Endothelial cell (in vitro differentiated cells): ENCODE data around the gene OR8G1. TPM values are rescaled to one million over a fixed set of nuclear protein-coding genes. Genes with fewer than 3 reads are reported as not detected.

Source experiments
- DNase-seq: peaks from one replicate; pipeline ENCODE4 v3.0.0; 2021; ENCODE audit warnings: low spot score
- H3K27ac Mint-ChIP-seq: one replicate; pipeline ENCODE4 v1.8.0; 2021; ENCODE audit warnings: mixed read lengths, inconsistent platforms; ENCODE audit not compliant: unreplicated experiment
- H3K27me3 Mint-ChIP-seq: one replicate; pipeline ENCODE4 v1.8.0; 2021; ENCODE audit warnings: mild to moderate bottlenecking, moderate library complexity, mixed read lengths, inconsistent platforms; ENCODE audit not compliant: unreplicated experiment
- H3K36me3 Mint-ChIP-seq: one replicate; pipeline ENCODE4 v1.8.0; 2021; ENCODE audit warnings: mild to moderate bottlenecking, low read depth, mixed read lengths, inconsistent platforms; ENCODE audit not compliant: unreplicated experiment
- H3K4me1 Mint-ChIP-seq: one replicate; pipeline ENCODE4 v1.8.0; 2021; ENCODE audit warnings: mild to moderate bottlenecking, mixed read lengths, inconsistent platforms; ENCODE audit not compliant: unreplicated experiment
- H3K4me3 Mint-ChIP-seq: one replicate; pipeline ENCODE4 v1.8.0; 2021; ENCODE audit warnings: mild to moderate bottlenecking, mixed read lengths, inconsistent platforms; ENCODE audit not compliant: unreplicated experiment
- H3K9me3 Mint-ChIP-seq: one replicate; pipeline ENCODE4 v1.8.0; 2021; ENCODE audit warnings: mixed read lengths, inconsistent platforms; ENCODE audit not compliant: unreplicated experiment
- total RNA-seq: library from RNA; stranded (reverse); fragmentation: NEBNext Ultra II Directional; extraction: Animal tissue kit (Norgen Biotek cat#: 25700); gene quantifications from one replicate; pipeline ENCODE4 v1.2.1, GENCODE V29; 2021; ENCODE audit not compliant: unreplicated experiment
- TF ChIP-seq, protein P1 (sequence below): fragments of 200-600 bp; sonication (generic); IDR thresholded peaks from one replicate; pipeline ENCODE4 v1.5.0; 2021; ENCODE audit warnings: antibody characterized with exemption; ENCODE audit not compliant: unreplicated experiment

OR8G1 gene
- total RNA-seq, 1 donor from 2014 or later: 0.13 TPM

DNA sequence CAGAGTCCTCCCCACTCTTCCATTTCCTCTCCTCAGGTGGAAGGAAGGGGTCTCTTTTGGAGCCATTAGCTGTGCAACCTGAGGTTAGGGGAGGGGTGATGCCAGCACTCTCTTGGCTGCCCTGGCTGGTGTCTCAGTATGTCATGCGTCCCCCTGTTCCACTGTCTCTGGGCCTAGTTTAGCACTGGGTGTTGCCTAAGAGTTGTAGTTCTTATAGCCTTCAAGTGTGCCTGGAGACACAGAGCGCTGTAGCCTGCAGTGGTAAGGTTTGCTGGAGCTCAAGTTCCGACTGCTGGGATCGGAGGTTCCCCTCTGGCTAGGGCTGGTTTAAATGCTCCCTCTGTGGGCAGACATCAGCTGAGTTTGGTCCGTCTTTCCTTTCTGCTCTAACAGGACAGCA lies 36.9 kb upstream of the OR8G1 start:
- no peaks in the 10 kb centered on the region for H3K36me3 Mint-ChIP-seq
- H3K27me3 Mint-ChIP-seq: no peaks in the 10 kb centered on the region
- H3K9me3 Mint-ChIP-seq: no peaks in the 10 kb centered on the region
- H3K4me3 Mint-ChIP-seq: no peak overlapping the region
- H3K27ac Mint-ChIP-seq: no peak overlapping the region
- TF ChIP-seq, protein P1, sequence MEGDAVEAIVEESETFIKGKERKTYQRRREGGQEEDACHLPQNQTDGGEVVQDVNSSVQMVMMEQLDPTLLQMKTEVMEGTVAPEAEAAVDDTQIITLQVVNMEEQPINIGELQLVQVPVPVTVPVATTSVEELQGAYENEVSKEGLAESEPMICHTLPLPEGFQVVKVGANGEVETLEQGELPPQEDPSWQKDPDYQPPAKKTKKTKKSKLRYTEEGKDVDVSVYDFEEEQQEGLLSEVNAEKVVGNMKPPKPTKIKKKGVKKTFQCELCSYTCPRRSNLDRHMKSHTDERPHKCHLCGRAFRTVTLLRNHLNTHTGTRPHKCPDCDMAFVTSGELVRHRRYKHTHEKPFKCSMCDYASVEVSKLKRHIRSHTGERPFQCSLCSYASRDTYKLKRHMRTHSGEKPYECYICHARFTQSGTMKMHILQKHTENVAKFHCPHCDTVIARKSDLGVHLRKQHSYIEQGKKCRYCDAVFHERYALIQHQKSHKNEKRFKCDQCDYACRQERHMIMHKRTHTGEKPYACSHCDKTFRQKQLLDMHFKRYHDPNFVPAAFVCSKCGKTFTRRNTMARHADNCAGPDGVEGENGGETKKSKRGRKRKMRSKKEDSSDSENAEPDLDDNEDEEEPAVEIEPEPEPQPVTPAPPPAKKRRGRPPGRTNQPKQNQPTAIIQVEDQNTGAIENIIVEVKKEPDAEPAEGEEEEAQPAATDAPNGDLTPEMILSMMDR: no peak
- H3K4me1 Mint-ChIP-seq: no peaks in the 10 kb centered on the region
- no peak for DNase-seq

DNA sequence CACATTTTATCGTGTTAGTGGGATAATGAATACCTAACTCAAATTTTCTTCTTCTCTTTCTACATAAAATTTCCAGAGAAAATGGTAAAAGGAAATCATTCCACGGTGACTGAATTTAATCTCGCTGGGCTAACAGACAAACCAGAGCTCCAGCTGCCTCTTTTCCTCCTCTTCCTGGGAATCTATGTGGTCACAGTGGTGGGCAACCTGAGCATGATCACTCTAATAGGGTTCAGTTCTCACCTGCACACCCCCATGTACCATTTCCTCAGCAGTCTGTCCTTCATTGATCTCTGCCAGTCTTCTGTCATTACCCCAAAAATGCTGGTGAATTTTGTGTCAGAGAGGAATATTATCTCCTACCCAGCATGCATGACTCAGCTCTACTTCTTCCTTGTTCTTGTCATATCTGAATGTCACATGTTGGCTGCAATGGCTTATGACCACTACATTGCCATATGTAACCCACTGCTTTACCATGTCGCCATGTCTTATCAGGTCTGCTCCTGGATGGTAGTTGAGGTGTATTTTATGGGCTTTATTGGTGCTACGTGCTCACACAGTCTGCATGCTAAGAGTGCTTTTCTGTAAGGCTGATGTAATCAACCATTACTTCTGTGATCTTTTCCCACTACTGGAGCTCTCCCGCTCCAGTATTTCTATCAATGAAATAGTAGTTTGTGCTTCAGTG lies 33.6 kb upstream of the OR8G1 start:
- Mint-ChIP-seq H3K4me1 (no peaks in the 10 kb centered on the region), H3K4me3 (no peak overlapping the region), H3K27ac (no peak overlapping the region), H3K36me3 (no peaks in the 10 kb centered on the region), H3K9me3 (no peaks in the 10 kb centered on the region), H3K27me3 (peaks cover 1% of the 10 kb centered on the region)
- TF ChIP-seq, protein P1: no peak
- no peak for DNase-seq

DNA sequence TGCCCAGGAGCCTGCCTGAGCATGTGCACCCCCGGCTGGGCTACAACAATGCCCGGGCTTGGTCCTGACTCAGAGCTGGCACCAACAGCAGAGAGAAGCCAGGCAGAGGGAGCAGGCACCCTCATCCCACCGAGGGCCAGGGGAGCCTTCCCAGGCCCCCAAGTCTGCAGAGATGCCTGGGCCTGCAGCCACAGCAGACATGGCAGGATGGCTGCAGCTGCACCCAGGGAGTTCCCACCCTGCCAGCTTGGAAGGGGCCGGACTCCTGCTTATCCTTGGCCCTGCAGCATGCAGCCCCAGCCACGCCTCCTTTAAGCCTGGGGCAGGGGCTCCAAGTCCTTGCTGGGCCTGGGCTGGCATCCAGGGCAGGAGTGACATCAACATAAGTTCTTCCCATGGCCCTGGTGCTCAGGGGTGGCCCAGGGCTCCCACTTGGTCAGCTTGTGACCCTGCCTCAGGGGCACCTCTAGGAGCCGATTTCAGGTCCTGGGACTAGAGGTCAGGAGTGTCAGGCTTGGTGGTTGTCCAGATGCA lies 31.0 kb upstream of the OR8G1 start:
- no peaks in the 10 kb centered on the region for H3K4me1 Mint-ChIP-seq
- no peak overlapping the region for H3K27ac Mint-ChIP-seq

DNA sequence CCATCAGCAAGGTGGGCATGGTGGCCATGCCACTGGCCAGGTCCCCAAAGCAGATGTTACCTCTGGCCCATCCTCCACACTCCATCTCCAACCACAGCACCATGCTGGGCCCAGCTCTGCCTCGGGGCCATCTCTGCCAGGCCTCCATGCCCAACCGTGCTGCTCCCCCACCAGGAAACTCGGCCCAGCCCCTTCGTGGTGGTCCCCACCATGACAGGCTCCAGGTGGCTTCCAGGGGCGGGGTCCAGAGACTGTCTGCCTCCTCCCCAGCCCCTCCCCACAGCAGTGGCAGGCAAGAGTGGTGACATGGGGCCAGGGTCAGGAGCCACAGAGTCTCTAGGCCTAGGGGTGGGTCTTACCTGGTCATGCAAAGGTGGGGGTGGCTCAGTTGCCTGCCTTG lies 30.5 kb upstream of the OR8G1 start:
- no peaks in the 10 kb centered on the region for H3K36me3 Mint-ChIP-seq
- no peak for DNase-seq
- H3K9me3 Mint-ChIP-seq: no peaks in the 10 kb centered on the region
- H3K27ac Mint-ChIP-seq: no peak overlapping the region
- H3K4me1 Mint-ChIP-seq: no peaks in the 10 kb centered on the region
- no peak overlapping the region for H3K4me3 Mint-ChIP-seq
- TF ChIP-seq, protein P1: no peak
- H3K27me3 Mint-ChIP-seq: peaks cover 1% of the 10 kb centered on the region

More for the DNA sequence above, 31.0 kb upstream of the OR8G1 start:
- Mint-ChIP-seq H3K9me3 (no peaks in the 10 kb centered on the region), H3K4me3 (no peak overlapping the region), H3K27me3 (peaks cover 1% of the 10 kb centered on the region), H3K36me3 (no peaks in the 10 kb centered on the region)
- TF ChIP-seq, protein P1: no peak
- no peak for DNase-seq

DNA sequence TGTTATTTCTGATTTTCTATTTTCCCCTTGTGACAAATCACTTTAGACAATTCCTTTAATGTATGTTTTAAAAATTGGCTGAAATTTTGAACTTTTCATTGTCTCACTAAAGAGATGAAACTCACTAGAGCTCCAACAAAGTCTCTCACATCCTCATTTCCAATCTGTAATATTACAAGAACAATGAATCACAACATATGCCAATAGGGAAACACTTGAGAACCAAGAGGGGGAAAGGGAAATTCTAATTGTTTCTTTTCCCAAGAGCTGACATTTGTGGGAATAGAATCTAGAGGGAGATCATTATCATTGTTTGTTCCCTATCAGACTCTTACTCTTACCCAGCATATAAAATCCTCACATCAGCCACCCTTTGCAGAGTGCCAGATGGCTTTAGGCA lies 29.6 kb upstream of the OR8G1 start:
- Mint-ChIP-seq H3K27me3 (peaks cover 4% of the 10 kb centered on the region), H3K27ac (no peak overlapping the region), H3K36me3 (no peaks in the 10 kb centered on the region), H3K4me1 (no peaks in the 10 kb centered on the region), H3K4me3 (no peak overlapping the region), H3K9me3 (no peaks in the 10 kb centered on the region)
- no peak for DNase-seq
- TF ChIP-seq, protein P1: no peak
